Spleen (tissue), 11 donors: Measurements from ENCODE around the gene KIF25. TPM values are rescaled to one million over a fixed set of nuclear protein-coding genes. Genes with fewer than 3 reads are reported as not detected.

Source experiments
- DNase-seq: peaks from one replicate; pipeline ENCODE4 v3.0.0-alpha.2; 2020
- H3K27ac ChIP-seq, 8 donors: fragments of 200-600 bp; sonication (generic) in 7 of 8; 1 replicate in 4 of 8; 2 replicates in 4 of 8; pipeline versions ENCODE4 v1.5.0 to v1.8.0; 2016 to 2021; ENCODE audit warnings: inconsistent platforms in 4 of 8, mild to moderate bottlenecking in 4 of 8, moderate library complexity in 1 of 8
- H3K27me3 ChIP-seq, 7 donors: fragments of 200-600 bp; sonication (generic) in 6 of 7; replicated peaks in 1 of 7; 1 replicate in 4 of 7; 2 replicates in 3 of 7; pipeline versions ENCODE4 v1.5.0 to v1.8.0; 2016 to 2021; ENCODE audit warnings: inconsistent platforms in 3 of 7, mild to moderate bottlenecking in 1 of 7
- H3K36me3 ChIP-seq, 6 donors: fragments of 200-600 bp; sonication (generic) in 5 of 6; 1 replicate in 4 of 6; 2 replicates in 2 of 6; pipeline versions ENCODE4 v1.5.0 to v1.8.0; 2016 to 2021; ENCODE audit warnings: inconsistent platforms in 2 of 6
- H3K4me1 ChIP-seq, 6 donors: fragments of 200-600 bp; sonication (generic) in 5 of 6; 1 replicate in 3 of 6; 2 replicates in 3 of 6; pipeline versions ENCODE4 v1.5.0 to v1.8.0; 2016 to 2021; ENCODE audit warnings: inconsistent platforms in 3 of 6
- H3K4me3 ChIP-seq, 8 donors: fragments of 200-600 bp; sonication (generic) in 7 of 8; 1 replicate in 4 of 8; 2 replicates in 4 of 8; pipeline versions ENCODE4 v1.5.0 to v1.8.0; 2016 to 2021; ENCODE audit warnings: inconsistent platforms in 4 of 8, mild to moderate bottlenecking in 4 of 8, moderate library complexity in 2 of 8
- H3K9me3 ChIP-seq, 8 donors: fragments of 200-600 bp; sonication (generic) in 7 of 8; 1 replicate in 4 of 8; 2 replicates in 4 of 8; pipeline versions ENCODE4 v1.5.0 to v1.8.0; 2016 to 2021; ENCODE audit warnings: inconsistent platforms in 4 of 8
- CTCF ChIP-seq, 11 experiments: fragments of 200-600 bp in 7 of 11; fragments of 450-650 bp in 4 of 11; sonication (generic) in 4 of 11; IDR thresholded peaks in 8 of 11; conservative IDR thresholded peaks in 3 of 11; 1 replicate in 7 of 11; 2 replicates in 4 of 11; pipeline versions ENCODE4 v1.4.0 to v1.8.0; 2016 to 2021; ENCODE audit warnings: antibody characterized with exemption in 11 of 11, inconsistent platforms in 4 of 11, mild to moderate bottlenecking in 1 of 11
- POLR2A ChIP-seq, 3 donors: fragments of 450-650 bp; IDR thresholded peaks; one replicate each; pipeline ENCODE4 v1.5.1; 2017; ENCODE audit warnings: antibody characterized with exemption in 3 of 3, mild to moderate bottlenecking in 1 of 3
- POLR2AphosphoS5 ChIP-seq, 3 donors: sonication (generic); formaldehyde crosslinking; IDR thresholded peaks; one replicate each; pipeline ENCODE4 v1.5.1; 2017; ENCODE audit warnings: antibody characterized with exemption in 3 of 3
- WGBS, 5 donors: extraction: QIAGEN DNeasy Blood & Tissue Kit in 3 of 5; methylation state at CpG; one replicate each; pipeline versions ENCODE4 v1.1.5 to v1.1.7; 2013 to 2018; 5-methylcytosine and 5-hydroxymethylcytosine counted together
- intact Hi-C: fragments of 100-400 bp; cut with DNase I; formaldehyde crosslinking; loops from one replicate; pipeline ENCODE4 v1.15.0; 2023; ENCODE audit warnings: low total_unique reads
- polyA plus RNA-seq, 3 donors: library from polyadenylated mRNA; stranded (reverse); fragments of 200-250 nt; gene quantifications; one replicate each; pipeline ENCODE4 v1.2.1, GENCODE V29; 2013
- total RNA-seq, 7 donors: library from RNA; depleted of rRNA in 3 of 7; stranded (reverse); fragments of >200 nt in 3 of 7; fragmentation: NEBNext Ultra II Directional in 4 of 7; extraction: Animal tissue kit (Norgen Biotek cat#: 25700) in 4 of 7; gene quantifications; one replicate each; pipeline versions ENCODE4 v1.1.0 to v1.2.1, GENCODE V29; 2016 to 2021
- donor health status: healthy with polysubstance abuse.
- donor health status: DM: no; HTN: no; CAD: no; lungs with moderate emphysema.
- donor health status: DM: no; HTN: no; CAD: no.
- donor health status: Bipolar disorder and iron deficiency.
- donor health status: healthy.
- donor health status: DM: no; HTN: no; CAD: no.
- donor health status: DM: yes; HTN: yes; CAD: no.

Gene KIF25
- total and polyA plus RNA-seq, 10 donors, result 0.32 to 1.7 (median 0.49) TPM; not detected in 3

DNA sequence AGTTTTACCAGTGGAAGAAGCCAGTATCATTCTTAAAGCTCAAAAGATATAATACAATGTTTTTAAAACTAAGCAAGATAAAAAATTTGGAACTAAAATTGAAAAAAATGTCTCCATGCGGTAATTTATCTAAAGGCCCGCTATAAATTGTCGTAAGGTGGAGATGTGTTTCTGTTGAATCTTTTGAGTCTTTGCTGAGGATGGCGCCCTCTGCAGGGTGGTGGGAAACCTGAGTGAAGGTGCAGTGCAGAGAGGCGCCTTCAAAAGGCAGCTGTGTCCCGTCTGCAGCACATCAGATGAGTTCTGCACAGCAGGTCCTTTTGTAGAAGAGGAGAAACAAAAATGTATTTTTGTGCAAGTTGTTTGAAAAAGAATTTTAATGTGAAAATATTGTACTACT is 29.4 kb upstream of the KIF25 start:
- intact Hi-C loops, result no loop called here
- 68 to 92% (median 87%) methylated on average over 6 of the region's 6 CpGs for WGBS, 5 donors

DNA sequence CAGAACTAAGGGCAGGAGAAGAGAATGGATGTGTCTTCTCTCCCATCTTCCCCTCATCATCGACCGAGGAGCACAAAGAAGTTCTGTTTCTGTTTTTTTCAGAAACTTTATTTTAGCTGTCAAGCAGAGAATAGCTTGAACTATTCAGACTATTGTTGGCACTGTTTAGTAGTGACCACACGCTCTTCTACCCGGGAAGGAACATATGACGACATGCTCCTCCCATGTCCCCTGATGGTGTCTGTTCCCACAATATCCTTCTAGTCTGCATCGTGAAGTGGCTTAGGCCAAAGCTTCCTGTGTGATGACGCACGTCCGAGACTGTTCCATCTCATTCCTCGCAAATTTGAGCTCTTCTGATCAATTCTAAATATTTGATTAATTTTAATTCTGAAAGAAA is 27.2 kb upstream of the KIF25 start:
- TF ChIP-seq POLR2AphosphoS5 (IDR thresholded peaks at IDR 0.05) (no peak), CTCF (IDR thresholded peaks at IDR 0.05 in 8 of 11, conservative IDR thresholded peaks at IDR 0.05 in 3 of 11) (no peak), POLR2A (IDR thresholded peaks at IDR 0.05) (no peak)
- H3K36me3 ChIP-seq, result peaks cover 0 to 68% (median 21%) of the 10 kb centered on the region in 6 donors
- no peak overlapping the region for H3K4me3 ChIP-seq
- peaks cover 0 to 3% (median 0%) of the 10 kb centered on the region in 6 donors for H3K4me1 ChIP-seq
- no peaks in the 10 kb centered on the region for H3K27me3 ChIP-seq
- intact Hi-C loops, result no loop called here
- no peaks in the 10 kb centered on the region for H3K9me3 ChIP-seq
- no peak for DNase-seq
- 87 to 93% (median 89%) methylated on average over 10 of the region's 10 CpGs for WGBS, 5 donors
- H3K27ac ChIP-seq, result no peak overlapping the region

More for the DNA sequence above, 29.4 kb upstream of the KIF25 start:
- H3K9me3 ChIP-seq, result no peaks in the 10 kb centered on the region
- peaks cover 0 to 79% (median 23%) of the 10 kb centered on the region in 6 donors for H3K36me3 ChIP-seq
- DNase-seq, result no peak
- H3K27ac ChIP-seq, result no peak overlapping the region
- TF ChIP-seq CTCF (IDR thresholded peaks at IDR 0.05 in 8 of 11, conservative IDR thresholded peaks at IDR 0.05 in 3 of 11), result peak in 2 of 11 experiments; percentile 10 to 36
- TF ChIP-seq POLR2A (IDR thresholded peaks at IDR 0.05), result no peak
- peaks cover 0 to 13% (median 3%) of the 10 kb centered on the region in 6 donors for H3K4me1 ChIP-seq
- no peak overlapping the region for H3K4me3 ChIP-seq
- no peaks in the 10 kb centered on the region for H3K27me3 ChIP-seq

- Histone ChIP-seq H3K27me3 (no peaks in the 10 kb centered on the region), H3K27ac (no peak overlapping the region), H3K4me3 (no peak overlapping the region), H3K4me1 (no peaks in the 10 kb centered on the region), H3K36me3 (peaks cover 0 to 48% (median 12%) of the 10 kb centered on the region in 6 donors), H3K9me3 (no peaks in the 10 kb centered on the region)
- no peak for DNase-seq
- 94 to 97% (median 96%) methylated on average over 10 of the region's 10 CpGs for WGBS, 5 donors
- TF ChIP-seq POLR2A (IDR thresholded peaks at IDR 0.05), result no peak
- TF ChIP-seq POLR2AphosphoS5 (IDR thresholded peaks at IDR 0.05), result no peak
- TF ChIP-seq CTCF (IDR thresholded peaks at IDR 0.05 in 8 of 11, conservative IDR thresholded peaks at IDR 0.05 in 3 of 11), result no peak
- intact Hi-C loops, result no loop called here
These were observed 25.3 kb upstream of the KIF25 start for GRCh38 chr6:167972193-167972592.

DNA sequence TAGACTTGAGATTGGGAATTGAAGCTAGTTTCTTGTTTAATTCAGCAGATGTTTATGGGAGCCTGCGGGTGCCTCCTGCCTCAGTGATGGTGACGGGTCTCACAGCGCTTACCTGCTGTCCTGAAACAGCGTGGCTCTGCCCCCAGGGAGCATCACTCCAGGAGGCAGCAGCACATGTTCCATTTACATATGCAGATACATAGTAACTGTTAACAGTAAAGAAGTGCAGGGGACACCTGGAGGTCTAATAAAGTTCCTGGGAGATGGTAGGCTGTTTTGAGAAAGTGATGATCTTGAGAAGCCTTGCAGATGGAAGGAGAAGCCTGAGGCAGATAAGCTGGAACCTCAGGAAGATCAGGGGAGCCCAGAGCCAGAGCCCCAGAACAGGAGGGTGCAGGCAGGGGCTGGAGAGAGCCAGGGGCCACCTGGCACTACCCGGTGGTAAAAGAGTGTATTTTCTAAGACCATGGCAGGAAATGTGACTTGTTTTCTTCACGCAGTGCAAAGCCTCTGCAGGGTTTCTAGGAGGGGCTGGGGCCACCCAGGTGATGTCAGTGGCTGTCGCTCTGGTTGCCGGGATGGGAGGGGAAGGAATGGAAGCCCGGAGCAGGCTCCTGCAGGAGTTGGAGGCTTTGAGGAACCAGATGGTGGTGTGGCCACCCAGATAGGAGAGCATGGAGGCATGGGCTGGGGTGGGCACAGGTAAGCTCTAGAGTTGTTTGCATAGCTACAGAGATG is 24.2 kb upstream of the KIF25 start:
- TF ChIP-seq POLR2A (IDR thresholded peaks at IDR 0.05) (no peak), CTCF (IDR thresholded peaks at IDR 0.05 in 8 of 11, conservative IDR thresholded peaks at IDR 0.05 in 3 of 11) (no peak)
- DNase-seq, result no peak
- intact Hi-C loops, result no loop called here
- Histone ChIP-seq H3K9me3 (no peaks in the 10 kb centered on the region), H3K27ac (no peak overlapping the region), H3K27me3 (no peaks in the 10 kb centered on the region), H3K4me3 (no peak overlapping the region), H3K36me3 (peaks cover 0 to 37% (median 7%) of the 10 kb centered on the region in 6 donors), H3K4me1 (no peaks in the 10 kb centered on the region)
- 73 to 86% (median 81%) methylated on average over 8 to 9 of the region's 9 CpGs for WGBS, 5 donors
